HepG2 (cell line): Measurements from ENCODE around the gene MEX3D. TPM values are rescaled to one million over a fixed set of nuclear protein-coding genes. Genes with fewer than 3 reads are reported as not detected.

Experiments used
- ATAC-seq: fragments of 200-7000 bp; cut with Tn5 transposase; 3 replicates; pipeline ENCODE4 v1.9.1; 2020; ENCODE audit warnings: mild to moderate bottlenecking, moderate library complexity
- BruUV-seq: library from RNA; stranded (reverse); fragments of 400-500 nt; replicated peaks from 2 replicates; lab custom pipeline; 2021; lab: Mats Ljungman, UMichigan
- CTCF ChIA-PET: fragments of 300-600 bp; formaldehyde crosslinking; extraction: SDS; loops from one replicate; lab custom pipeline; 2021; ENCODE audit warnings: low total read pairs, inconsistent platforms, low intra/inter-chr PET ratio; lab: Yijun Ruan, JAX
- POLR2A ChIA-PET: fragments of 350-600 bp; sonication (Branson Sonifier 250); formaldehyde crosslinking; loops from one replicate; lab custom pipeline; 2020; ENCODE audit warnings: antibody characterized with exemption, inconsistent platforms; lab: Yijun Ruan, JAX
- DNase-seq: peaks from one replicate; pipeline ENCODE4 v3.0.0-alpha.2; 2015; ENCODE audit warnings: low spot score
- FAIRE-seq: peaks from 3 replicates; lab custom pipeline; 2011; peaks lifted over from hg19 to GRCh38; lab: Jason Lieb, UNC
- H2AFZ ChIP-seq: one replicate; pipeline ENCODE4 v1.6.1; 2011; ENCODE audit warnings: low read length, inconsistent platforms
- H3K27ac ChIP-seq: fragments of 300-600 bp; 3 replicates; pipeline ENCODE4 v1.8.0; 2011; ENCODE audit warnings: mixed run types, mild to moderate bottlenecking, mixed read lengths, low read length, inconsistent platforms; ENCODE audit not compliant: insufficient read depth; ENCODE audit errors: extremely low read length
- H3K27me3 ChIP-seq, 2 experiments: fragments of 200-600 bp in 1 of 2; 2 replicates in 1 of 2; 3 replicates in 1 of 2; pipeline versions ENCODE4 v1.6.0 to v1.8.0; 2011; ENCODE audit warnings: low read length in 2 of 2, mild to moderate bottlenecking in 2 of 2, moderate library complexity in 2 of 2, inconsistent platforms in 1 of 2; ENCODE audit not compliant: insufficient read depth in 2 of 2, control insufficient read depth in 1 of 2
- H3K36me3 ChIP-seq, 2 experiments: fragments of 200-600 bp in 1 of 2; replicated peaks in 1 of 2; 2 replicates in 1 of 2; 3 replicates in 1 of 2; pipeline versions ENCODE4 v1.5.1 to v1.8.0; 2011; ENCODE audit warnings: low read length in 2 of 2, inconsistent platforms in 1 of 2; ENCODE audit not compliant: insufficient read depth in 2 of 2, control insufficient read depth in 1 of 2
- H3K4me1 ChIP-seq: 2 replicates; pipeline ENCODE4 v1.5.1; 2012; ENCODE audit warnings: low read length, inconsistent platforms; ENCODE audit not compliant: insufficient read depth
- H3K4me2 ChIP-seq: 2 replicates; pipeline ENCODE4 v1.6.0; 2011; ENCODE audit warnings: low read depth, low read length, inconsistent platforms
- H3K4me3 ChIP-seq, 3 experiments: fragments of 200-600 bp in 1 of 3; sonication (generic), shearing (Covaris generic) in 1 of 3; replicated peaks in 1 of 3; 2 replicates each; pipeline ENCODE4 v1.5.1; 2011 to 2016; ENCODE audit warnings: low read length in 3 of 3, inconsistent platforms in 2 of 3, low read depth in 2 of 3, mild to moderate bottlenecking in 2 of 3, control low read depth in 1 of 3, mixed read lengths in 1 of 3; ENCODE audit not compliant: insufficient read depth in 1 of 3
- H3K79me2 ChIP-seq: one replicate; pipeline ENCODE4 v1.6.1; 2011; ENCODE audit warnings: low read length, inconsistent platforms; ENCODE audit not compliant: insufficient read depth
- H3K9ac ChIP-seq: 2 replicates; pipeline ENCODE4 v1.6.0; 2011; ENCODE audit warnings: mild to moderate bottlenecking, low read depth, low read length, inconsistent platforms; ENCODE audit not compliant: insufficient read depth
- H3K9me3 ChIP-seq: 2 replicates; pipeline ENCODE4 v1.5.1; 2012; ENCODE audit warnings: mild to moderate bottlenecking, low read length
- H4K20me1 ChIP-seq: 2 replicates; pipeline ENCODE4 v1.6.0; 2011; ENCODE audit warnings: inconsistent platforms, mild to moderate bottlenecking, low read length, moderate library complexity; ENCODE audit not compliant: insufficient read depth
- SYNCRIP ChIP-seq: fragments of 200-400 bp; formaldehyde crosslinking; IDR thresholded peaks from 2 replicates; pipeline ENCODE4 v1.6.1; 2018; ENCODE audit warnings: mild to moderate bottlenecking, low read depth, low read length; ENCODE audit not compliant: insufficient read depth
- ZNF549 ChIP-seq: sonication (generic); formaldehyde crosslinking; IDR thresholded peaks from 2 replicates; pipeline ENCODE4 v1.5.0; 2020; ENCODE audit warnings: missing genetic modification reagents
- ZNF761 ChIP-seq: sonication (generic); formaldehyde crosslinking; conservative IDR thresholded peaks from 2 replicates; pipeline ENCODE4 v1.4.0; 2020; ENCODE audit warnings: mild to moderate bottlenecking, missing genetic modification reagents
- WGBS: methylation state at CpG from one replicate; pipeline ENCODE4 v1.1.6; 2017; ENCODE audit warnings: low lambda C conversion rate; 5-methylcytosine and 5-hydroxymethylcytosine counted together
- in situ Hi-C: cut with HindIII; loops from 2 replicates; pipeline ENCODE4 v1.10.0; 2017; ENCODE audit warnings: low pct_unique_long_range_greater_than_20kb; ENCODE audit not compliant: extremely low pct_ligation_motif_present
- intact Hi-C: fragments of 100-400 bp; cut with micrococcal nuclease; formaldehyde crosslinking; loops from one replicate; pipeline ENCODE4 v1.10.0; 2022; ENCODE audit not compliant: unreplicated experiment
- polyA plus RNA-seq, 8 experiments: library from polyadenylated mRNA; depleted of rRNA in 3 of 8; stranded (reverse) in 7 of 8; unstranded in 1 of 8; fragments of >200 nt; fragmentation: Illumina TruSeq in 4 of 8; extraction: Trizol in 4 of 8; gene quantifications; 2 replicates each; pipeline versions ENCODE4 v1.2.1 to v1.2.3, GENCODE V29; 2011 to 2016; ENCODE audit warnings: low read depth in 4 of 8, missing spikeins in 1 of 8, mixed read lengths in 1 of 8; ENCODE audit not compliant: insufficient read depth in 1 of 8
- total RNA-seq, 5 experiments: library from RNA; depleted of rRNA; stranded (reverse); fragments of >200 nt; fragmentation: Illumina TruSeq; extraction: Trizol; gene quantifications; 2 replicates each; pipeline ENCODE4 v1.2.3, GENCODE V29; 2016; ENCODE audit warnings: low read depth in 1 of 5
- TF ChIP-seq, protein P1 (sequence below): sonication (generic); formaldehyde crosslinking; IDR thresholded peaks from 2 replicates; pipeline ENCODE4 v1.4.0; 2020; ENCODE audit warnings: missing genetic modification reagents
- TF ChIP-seq, protein P2 (sequence below): sonication (generic); formaldehyde crosslinking; IDR thresholded peaks from 2 replicates; pipeline ENCODE4 v1.4.0; 2020; ENCODE audit warnings: mild to moderate bottlenecking, low read depth, missing genetic modification reagents
- TF ChIP-seq, protein P3 (sequence below): sonication (generic); formaldehyde crosslinking; IDR thresholded peaks from 2 replicates; pipeline ENCODE4 v1.5.1; 2020; ENCODE audit warnings: missing genetic modification reagents, mild to moderate bottlenecking, borderline replicate concordance
- TF ChIP-seq, protein P4 (sequence below): sonication (generic); formaldehyde crosslinking; IDR thresholded peaks from 2 replicates; pipeline ENCODE4 v1.4.0; 2020; ENCODE audit warnings: missing genetic modification reagents

MEX3D gene
- total and polyA plus RNA-seq, 2 of the 13 experiments (the other 11 are each of a cell fraction or from before 2014, with no cell fraction given): 3.6 to 17.1 TPM

DNA sequence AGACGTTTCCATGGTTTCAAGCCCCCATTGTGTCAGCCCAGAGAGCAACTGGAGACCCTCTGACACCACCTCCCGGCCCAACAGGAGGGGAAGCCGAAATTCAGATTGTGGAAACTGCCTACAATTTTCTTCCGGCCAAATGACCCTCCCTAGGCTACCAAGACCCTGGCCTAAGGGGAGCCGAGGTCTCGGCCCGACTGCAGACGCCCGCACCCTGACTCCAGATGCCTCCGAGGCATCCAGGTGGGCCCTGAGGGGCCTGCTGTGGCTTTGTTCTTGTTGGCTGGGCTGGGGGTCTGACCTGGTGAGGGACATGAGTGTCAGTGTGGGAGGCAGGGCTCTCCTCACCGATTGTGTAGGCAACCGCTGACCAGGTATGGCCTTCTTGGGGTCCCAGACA, 9.6 kb downstream of the MEX3D start (continued):
- TF ChIP-seq, protein P1, sequence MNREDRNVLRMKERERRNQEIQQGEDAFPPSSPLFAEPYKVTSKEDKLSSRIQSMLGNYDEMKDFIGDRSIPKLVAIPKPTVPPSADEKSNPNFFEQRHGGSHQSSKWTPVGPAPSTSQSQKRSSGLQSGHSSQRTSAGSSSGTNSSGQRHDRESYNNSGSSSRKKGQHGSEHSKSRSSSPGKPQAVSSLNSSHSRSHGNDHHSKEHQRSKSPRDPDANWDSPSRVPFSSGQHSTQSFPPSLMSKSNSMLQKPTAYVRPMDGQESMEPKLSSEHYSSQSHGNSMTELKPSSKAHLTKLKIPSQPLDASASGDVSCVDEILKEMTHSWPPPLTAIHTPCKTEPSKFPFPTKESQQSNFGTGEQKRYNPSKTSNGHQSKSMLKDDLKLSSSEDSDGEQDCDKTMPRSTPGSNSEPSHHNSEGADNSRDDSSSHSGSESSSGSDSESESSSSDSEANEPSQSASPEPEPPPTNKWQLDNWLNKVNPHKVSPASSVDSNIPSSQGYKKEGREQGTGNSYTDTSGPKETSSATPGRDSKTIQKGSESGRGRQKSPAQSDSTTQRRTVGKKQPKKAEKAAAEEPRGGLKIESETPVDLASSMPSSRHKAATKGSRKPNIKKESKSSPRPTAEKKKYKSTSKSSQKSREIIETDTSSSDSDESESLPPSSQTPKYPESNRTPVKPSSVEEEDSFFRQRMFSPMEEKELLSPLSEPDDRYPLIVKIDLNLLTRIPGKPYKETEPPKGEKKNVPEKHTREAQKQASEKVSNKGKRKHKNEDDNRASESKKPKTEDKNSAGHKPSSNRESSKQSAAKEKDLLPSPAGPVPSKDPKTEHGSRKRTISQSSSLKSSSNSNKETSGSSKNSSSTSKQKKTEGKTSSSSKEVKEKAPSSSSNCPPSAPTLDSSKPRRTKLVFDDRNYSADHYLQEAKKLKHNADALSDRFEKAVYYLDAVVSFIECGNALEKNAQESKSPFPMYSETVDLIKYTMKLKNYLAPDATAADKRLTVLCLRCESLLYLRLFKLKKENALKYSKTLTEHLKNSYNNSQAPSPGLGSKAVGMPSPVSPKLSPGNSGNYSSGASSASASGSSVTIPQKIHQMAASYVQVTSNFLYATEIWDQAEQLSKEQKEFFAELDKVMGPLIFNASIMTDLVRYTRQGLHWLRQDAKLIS (CRISPR knock-in tag): no peak
- TF ChIP-seq, protein P2, sequence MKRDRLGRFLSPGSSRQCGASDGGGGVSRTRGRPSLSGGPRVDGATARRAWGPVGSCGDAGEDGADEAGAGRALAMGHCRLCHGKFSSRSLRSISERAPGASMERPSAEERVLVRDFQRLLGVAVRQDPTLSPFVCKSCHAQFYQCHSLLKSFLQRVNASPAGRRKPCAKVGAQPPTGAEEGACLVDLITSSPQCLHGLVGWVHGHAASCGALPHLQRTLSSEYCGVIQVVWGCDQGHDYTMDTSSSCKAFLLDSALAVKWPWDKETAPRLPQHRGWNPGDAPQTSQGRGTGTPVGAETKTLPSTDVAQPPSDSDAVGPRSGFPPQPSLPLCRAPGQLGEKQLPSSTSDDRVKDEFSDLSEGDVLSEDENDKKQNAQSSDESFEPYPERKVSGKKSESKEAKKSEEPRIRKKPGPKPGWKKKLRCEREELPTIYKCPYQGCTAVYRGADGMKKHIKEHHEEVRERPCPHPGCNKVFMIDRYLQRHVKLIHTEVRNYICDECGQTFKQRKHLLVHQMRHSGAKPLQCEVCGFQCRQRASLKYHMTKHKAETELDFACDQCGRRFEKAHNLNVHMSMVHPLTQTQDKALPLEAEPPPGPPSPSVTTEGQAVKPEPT: no peak

DNA sequence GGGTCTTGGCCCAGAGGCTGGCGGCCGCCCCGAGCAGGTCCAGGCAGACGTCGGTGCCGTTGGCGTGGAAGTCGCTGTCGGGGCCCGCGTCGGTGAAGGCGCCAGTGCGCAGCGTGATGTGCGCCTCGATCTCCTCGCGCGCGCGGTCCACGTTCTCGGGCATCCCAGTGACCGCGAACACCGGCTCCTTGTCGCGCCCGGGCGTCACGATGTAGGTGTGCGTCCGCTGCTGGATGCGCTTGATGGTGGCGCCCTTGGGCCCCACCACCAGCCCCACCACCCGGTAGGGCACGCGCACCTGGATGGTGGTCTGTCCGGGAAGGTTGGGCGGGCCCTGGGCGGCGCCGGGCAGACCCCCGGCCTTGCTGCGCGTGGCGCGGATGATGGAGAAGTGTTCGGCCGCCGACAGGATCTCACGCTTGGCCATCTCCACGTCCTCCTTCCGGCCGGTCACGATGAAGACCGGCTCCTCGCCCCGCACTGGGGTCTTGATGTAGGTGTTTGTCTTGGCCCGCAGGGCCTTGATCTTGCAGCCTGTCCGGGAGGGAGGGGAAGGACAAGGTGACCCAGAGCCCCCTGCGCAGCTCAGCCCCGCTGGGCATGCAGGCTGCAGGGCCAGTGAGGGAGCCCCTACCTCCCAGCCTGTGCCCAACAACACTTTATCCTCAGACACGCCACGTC, 11.6 kb downstream of the MEX3D start:
- intact Hi-C loops: no loop called here
- BruUV-seq: no TSS peak
- FAIRE-seq (no peak), ATAC-seq (no peak), DNase-seq (no peak)
- Histone ChIP-seq H3K27me3 (no peaks in the 10 kb centered on the region), H3K4me1 (peaks cover 7% of the 10 kb centered on the region; the same call in 1 of the 2 replicates), H3K9me3 (no peaks in the 10 kb centered on the region), H3K27ac (no peak overlapping the region), H3K4me2 (no peak overlapping the region), H2AFZ (no peak overlapping the region), H3K79me2 (no peaks in the 10 kb centered on the region), H3K9ac (no peak overlapping the region), H3K36me3 (peaks cover 0 to 1% of the 10 kb centered on the region in 2 experiments; a peak in 2 of 5 replicates), H3K4me3 (no peak overlapping the region), H4K20me1 (no peaks in the 10 kb centered on the region)
- in situ Hi-C loops: no loop called here
- CTCF ChIA-PET: no interaction called here
- POLR2A ChIA-PET: no interaction called here
- 96% methylated on average over 36 of the region's 66 CpGs for WGBS
- TF ChIP-seq ZNF549 (CRISPR knock-in tag) (no peak), ZNF761 (no peak), SYNCRIP (no peak)
- TF ChIP-seq, protein P3, sequence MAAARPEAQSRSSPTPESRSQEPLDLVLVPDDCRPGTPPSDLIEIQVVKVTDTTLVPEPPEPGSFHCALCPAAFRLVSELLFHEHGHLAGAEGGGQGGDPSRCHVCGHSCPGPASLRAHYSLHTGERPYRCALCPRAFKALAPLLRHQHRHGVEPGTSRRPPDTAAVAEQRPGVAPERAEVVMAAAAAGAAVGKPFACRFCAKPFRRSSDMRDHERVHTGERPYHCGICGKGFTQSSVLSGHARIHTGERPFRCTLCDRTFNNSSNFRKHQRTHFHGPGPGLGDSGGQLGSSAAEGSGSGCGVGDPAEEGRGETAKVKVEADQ (CRISPR knock-in tag): no peak
- TF ChIP-seq, protein P4, sequence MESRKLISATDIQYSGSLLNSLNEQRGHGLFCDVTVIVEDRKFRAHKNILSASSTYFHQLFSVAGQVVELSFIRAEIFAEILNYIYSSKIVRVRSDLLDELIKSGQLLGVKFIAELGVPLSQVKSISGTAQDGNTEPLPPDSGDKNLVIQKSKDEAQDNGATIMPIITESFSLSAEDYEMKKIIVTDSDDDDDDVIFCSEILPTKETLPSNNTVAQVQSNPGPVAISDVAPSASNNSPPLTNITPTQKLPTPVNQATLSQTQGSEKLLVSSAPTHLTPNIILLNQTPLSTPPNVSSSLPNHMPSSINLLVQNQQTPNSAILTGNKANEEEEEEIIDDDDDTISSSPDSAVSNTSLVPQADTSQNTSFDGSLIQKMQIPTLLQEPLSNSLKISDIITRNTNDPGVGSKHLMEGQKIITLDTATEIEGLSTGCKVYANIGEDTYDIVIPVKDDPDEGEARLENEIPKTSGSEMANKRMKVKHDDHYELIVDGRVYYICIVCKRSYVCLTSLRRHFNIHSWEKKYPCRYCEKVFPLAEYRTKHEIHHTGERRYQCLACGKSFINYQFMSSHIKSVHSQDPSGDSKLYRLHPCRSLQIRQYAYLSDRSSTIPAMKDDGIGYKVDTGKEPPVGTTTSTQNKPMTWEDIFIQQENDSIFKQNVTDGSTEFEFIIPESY: 0 out of 2 replicates have a peak, but pooled peaks have one; percentile 28
